Right hindlimb (tissue), 1 donor: ENCODE data around the gene AVPI1.
"Not testable (repeated sequence)": the region's sequence is repeated elsewhere in the genome, so short reads cannot be mapped to it uniquely, and the experiment has no call there.

ENCODE experiments used
- DNase-seq: peaks from one replicate; pipeline ENCODE4 v3.0.0-alpha.2; 2018

Gene AVPI1

DNA sequence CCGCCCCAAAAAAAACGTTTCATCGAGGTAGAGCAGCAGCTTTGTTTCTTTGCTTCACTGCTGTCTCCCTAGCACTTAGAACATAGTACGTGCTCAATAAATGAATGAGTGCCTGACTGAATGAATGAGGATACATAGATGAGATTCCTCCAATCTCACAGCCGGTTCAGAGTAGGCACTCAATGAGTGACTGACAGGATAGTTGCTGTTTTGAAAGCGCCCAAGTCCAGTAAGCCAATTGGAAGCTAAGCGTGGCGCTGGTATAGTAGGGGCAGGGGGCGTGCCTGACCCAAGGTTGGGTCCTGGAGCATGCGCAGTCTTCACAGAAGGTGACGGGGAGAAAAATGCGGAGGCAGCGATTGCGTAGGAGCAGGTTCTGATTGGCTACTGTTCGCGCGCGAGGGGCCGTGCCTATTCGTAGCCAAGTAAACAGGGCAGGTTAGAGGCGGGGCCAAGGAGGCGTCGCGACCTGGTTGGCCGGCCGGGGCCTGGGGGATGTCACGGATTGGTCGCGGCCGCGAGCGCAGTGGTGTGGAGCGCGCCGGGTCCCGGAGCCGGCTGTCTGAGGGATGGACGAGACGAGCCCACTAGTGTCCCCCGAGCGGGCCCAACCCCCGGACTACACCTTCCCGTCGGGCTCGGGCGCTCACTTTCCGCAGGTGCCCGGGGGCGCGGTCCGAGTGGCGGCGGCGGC, 46.7 kb downstream of the AVPI1 start, which contains the start of gene PI4K2A:
Gene PI4K2A, plus strand, starts transcription at position 498 of the 694 bp plus-strand sequence. Its CDS starts 72 bp downstream, at position 570.
- DNase-seq: peak; percentile 99

DNA sequence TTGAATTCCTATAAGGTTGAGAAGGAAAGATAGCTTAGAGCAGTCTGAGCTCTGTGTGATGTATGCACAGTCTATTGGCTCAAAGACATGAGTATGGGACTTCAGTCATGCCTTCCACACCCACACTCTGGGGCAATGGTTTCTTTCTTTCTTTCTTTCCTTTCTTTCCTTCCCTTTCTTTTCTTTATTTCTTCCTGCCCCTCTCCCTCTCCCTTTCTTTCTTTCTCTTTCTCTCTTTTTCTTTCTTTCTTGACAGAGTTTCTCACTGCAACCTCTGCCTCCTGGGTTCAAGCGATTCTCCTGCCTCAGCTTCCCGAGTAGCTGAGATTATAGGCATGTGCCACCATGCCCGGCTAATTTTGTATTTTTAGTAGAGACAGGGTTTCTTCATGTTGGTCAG, 48.0 kb downstream of the AVPI1 start:
- not testable (repeated sequence) for DNase-seq

DNA sequence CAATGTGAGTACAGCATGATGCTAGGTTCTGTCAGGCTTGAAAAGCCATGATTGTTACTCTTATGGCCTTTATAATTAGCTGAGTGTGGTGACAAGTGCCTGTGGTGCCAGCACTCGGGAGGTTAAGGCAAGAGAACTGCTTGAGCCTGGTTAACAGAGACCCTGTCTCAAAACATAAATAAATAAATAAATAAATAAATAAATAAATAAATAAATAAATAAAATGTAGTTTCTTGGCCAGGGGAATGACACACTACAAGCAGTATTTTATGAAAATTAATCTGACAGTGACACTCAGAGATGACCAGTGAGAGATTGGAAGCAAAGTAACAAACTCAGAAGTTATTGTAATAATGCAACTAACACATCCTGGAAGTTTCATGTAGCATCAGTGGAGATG, 51.5 kb downstream of the AVPI1 start:
- DNase-seq: no peak

DNA sequence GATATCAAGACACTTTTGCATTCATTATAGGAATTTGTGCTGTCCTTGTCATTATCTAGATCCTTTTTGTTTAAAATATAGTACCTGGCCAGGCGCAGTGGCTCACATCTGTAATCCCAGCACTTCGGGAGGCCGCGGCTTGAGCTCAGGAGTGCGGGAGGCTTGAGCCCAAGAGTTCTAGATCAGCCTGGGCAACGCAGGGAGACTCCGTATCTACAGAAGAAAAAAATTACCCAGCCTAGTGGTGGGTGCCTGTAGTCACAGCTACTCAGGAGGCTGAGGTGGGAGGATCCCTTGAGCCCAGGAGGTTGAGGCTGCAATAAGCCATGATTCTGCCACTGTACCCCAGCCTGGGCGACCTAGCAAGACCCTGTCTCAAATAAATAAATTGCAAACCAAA, 53.1 kb downstream of the AVPI1 start:
- DNase-seq: no peak

DNA sequence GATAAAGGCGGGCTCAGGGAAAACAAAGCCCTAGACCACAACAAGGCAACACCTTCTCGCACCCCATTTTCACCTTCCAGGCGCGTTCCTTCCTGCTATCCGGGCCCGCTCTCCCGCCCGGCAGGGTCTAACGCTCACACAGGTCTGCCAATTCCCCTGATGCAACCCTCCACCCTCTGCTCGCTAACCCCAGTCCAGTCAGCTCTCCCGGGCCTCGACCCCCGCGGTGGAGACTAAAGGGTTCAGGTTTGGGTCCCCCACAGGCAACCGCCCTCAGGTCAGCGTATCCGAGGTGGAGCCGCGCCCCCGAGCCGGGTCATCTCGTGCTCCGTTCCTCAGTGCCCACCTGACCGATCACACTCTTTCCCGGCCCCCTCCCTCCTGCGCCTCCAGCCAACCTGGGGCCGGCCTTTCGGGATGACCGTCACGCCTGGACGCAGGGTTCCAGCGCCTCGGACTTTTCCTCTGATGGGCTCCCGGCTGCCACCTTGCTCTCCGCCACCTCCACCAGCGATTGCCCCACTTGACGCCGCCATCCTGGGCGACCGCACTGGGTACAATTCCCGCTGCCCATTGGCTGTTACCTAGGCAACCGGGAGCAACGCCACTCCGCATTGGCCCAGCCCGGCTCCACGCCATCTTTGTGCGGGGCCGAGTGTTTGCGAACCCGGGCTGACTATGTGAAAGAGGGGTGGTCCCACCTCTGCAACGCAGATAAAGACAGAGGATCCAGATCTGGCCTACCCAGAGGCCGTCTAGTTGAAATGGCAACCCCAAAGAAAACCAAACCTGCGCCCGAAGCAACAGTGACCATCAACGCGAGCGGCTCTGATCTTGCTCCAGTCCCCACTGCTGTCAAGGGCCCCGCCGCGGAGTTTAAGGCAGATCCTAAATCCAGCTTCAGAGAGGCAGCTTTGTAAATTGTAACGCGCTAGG, 53.8 kb downstream of the AVPI1 start, which contains the start of gene MORN4:
Gene MORN4, minus strand, starts transcription at position 552 of the 936 bp plus-strand sequence. CDS start 13,847 bp downstream, outside the sequence.
- peak; percentile 95 for DNase-seq

DNA sequence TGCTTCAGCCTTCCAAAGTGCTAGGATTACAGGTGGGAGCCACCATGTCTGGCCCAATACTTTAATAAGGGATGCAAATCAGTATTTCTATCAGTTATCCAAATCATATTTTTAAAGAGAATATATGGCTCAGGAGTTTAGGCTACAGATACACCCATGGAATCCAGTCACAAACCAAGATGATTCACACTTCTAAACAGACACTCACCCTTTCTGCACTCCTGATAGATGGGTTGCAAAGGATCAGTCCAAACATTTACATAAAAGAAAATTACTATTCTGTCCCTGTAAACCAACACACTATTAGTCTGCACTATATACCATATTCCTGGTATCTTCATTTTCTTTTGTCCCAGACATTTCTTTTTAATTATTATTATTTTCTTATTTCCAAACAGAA, 55.9 kb downstream of the AVPI1 start:
- DNase-seq: no peak

DNA sequence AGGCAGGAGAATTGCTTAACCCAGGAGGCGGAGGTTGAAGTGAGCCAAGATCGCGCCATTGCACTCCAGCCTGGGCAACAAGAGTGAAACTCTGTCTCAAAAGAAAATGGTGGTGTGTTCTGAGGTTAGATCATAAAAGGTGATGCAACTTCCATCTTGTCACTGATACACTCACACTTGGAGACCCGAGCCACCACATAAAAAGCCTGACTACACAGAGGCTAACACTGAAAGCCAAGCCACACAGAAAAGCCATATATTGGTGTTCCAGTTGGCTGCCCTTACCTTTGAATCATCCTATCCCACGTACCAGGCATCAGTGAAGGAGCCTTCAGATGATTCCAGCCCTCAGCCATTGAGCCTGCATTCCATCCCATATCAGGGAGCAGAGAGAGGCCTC, 57.8 kb downstream of the AVPI1 start:
- DNase-seq: no peak

DNA sequence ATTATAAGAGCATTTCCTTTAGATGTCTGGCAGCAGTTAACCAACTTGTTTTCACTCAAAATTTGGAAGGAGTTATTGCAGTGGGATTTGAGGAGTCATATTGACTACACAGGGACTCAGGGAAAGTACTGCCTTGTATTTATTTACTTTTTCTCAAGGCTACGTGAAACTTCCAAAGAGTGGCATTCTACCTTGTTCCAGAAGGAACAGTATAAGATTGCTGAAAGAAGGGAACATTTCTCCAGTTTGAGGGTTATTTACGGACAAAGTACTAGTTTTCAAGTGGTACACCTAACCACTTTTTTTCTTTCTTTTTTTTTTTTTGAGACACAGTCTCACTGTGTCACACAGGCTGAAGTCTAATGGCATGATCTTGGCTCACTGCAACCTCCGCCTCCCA, 58.8 kb downstream of the AVPI1 start:
- no peak for DNase-seq

DNA sequence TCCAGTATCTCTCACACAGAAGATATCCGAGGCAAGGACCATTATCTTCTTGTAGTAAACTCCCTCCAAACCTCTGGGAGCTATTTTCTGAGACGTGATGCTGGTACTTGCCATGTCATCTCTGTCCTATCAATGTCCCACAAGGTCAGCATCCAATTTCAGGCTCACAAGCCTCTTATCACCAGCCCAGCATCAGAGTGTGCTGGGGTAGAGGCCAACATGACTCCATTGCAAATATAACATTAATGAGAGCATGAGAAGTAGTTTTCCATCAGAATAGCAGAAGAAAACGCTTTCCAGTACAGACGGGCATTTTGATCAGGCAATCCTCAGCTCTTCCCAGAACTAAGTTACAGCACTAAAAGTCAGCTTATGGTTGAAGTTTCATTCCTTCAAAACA, 59.3 kb downstream of the AVPI1 start:
- no peak for DNase-seq
